Nephron (organoid): ENCODE data around the gene RPL27.
"Not testable (repeated sequence)": the region's sequence is repeated elsewhere in the genome, so short reads cannot be mapped to it uniquely, and the experiment has no call there.

Experiments used
- H3K27ac Mint-ChIP-seq, 3 experiments: 2 replicates each; pipeline ENCODE4 v1.8.0; 2020; ENCODE audit warnings: mixed read lengths in 3 of 3, mild to moderate bottlenecking in 2 of 3, moderate library complexity in 1 of 3
- H3K27me3 Mint-ChIP-seq: 2 replicates; pipeline ENCODE4 v1.8.0; 2021; ENCODE audit warnings: low read depth, mild to moderate bottlenecking, moderate library complexity, mixed read lengths
- H3K36me3 Mint-ChIP-seq: 2 replicates; pipeline ENCODE4 v1.8.0; 2020; ENCODE audit warnings: low read depth, mixed read lengths
- H3K4me1 Mint-ChIP-seq: 2 replicates; pipeline ENCODE4 v1.8.0; 2020; ENCODE audit warnings: mixed read lengths
- H3K4me3 Mint-ChIP-seq, 3 experiments: 2 replicates each; pipeline ENCODE4 v1.8.0; 2020; ENCODE audit warnings: mild to moderate bottlenecking in 3 of 3, mixed read lengths in 3 of 3, moderate library complexity in 2 of 3
- H3K9me3 Mint-ChIP-seq: 2 replicates; pipeline ENCODE4 v1.8.0; 2020; ENCODE audit warnings: mixed read lengths
- TF ChIP-seq, protein P1 (sequence below), 3 experiments: fragments of 200-600 bp; sonication (generic); IDR thresholded peaks; one replicate each; pipeline ENCODE4 v1.5.0; 2021; ENCODE audit warnings: antibody characterized with exemption in 3 of 3; ENCODE audit not compliant: unreplicated experiment in 3 of 3

RPL27 gene

DNA sequence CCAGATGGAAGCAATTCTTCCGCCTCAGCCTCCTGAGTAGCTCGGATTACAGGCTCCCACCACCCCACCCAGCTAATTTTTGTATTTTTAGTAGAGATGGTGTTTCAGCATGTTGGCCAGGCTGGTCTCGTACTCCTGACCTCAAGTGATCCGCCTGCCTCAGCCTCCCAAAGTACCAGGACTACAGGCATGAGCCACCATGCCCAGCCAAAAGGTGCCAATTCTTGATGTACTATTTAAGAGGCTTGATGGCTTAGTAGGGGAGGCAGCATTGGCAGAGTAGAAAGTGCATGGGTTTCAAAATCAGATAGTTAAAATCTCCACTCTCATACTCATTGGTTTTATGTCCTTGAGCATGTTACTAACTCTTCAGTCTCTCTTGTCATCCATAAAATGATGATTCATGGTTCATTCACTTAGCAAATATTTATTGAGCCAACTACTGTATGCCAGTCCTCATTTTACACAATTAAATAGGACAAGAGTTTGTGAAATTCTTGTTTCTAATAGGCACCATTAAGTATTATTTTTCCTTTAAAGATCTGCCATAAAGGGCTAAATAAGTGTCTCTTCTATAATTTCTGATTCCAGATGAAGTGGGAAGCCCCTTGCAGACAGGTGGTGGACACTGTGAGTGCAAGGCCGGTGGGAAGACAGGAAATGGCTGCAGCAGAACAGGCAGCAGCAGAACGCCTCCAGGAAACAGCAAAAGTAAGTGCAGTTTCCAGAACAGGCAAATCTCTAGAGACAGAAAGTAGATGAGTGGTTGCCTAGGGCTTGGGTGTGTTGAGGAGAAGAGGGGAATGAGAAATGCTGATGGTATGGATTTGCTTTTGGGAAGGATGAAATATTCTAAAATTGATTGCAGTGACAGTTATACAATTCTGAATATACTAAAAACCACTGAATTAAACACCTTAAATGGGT lies 8.2 kb upstream of the RPL27 start:
- no peak overlapping the region for H3K4me3 Mint-ChIP-seq
- TF ChIP-seq, protein P1, sequence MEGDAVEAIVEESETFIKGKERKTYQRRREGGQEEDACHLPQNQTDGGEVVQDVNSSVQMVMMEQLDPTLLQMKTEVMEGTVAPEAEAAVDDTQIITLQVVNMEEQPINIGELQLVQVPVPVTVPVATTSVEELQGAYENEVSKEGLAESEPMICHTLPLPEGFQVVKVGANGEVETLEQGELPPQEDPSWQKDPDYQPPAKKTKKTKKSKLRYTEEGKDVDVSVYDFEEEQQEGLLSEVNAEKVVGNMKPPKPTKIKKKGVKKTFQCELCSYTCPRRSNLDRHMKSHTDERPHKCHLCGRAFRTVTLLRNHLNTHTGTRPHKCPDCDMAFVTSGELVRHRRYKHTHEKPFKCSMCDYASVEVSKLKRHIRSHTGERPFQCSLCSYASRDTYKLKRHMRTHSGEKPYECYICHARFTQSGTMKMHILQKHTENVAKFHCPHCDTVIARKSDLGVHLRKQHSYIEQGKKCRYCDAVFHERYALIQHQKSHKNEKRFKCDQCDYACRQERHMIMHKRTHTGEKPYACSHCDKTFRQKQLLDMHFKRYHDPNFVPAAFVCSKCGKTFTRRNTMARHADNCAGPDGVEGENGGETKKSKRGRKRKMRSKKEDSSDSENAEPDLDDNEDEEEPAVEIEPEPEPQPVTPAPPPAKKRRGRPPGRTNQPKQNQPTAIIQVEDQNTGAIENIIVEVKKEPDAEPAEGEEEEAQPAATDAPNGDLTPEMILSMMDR (IDR thresholded peaks at IDR 0.05; ENCODE audit: unreplicated experiment in 3 of 3): no peak
- no peaks in the 10 kb centered on the region for H3K9me3 Mint-ChIP-seq
- H3K27ac Mint-ChIP-seq: no peak overlapping the region
- H3K36me3 Mint-ChIP-seq: peaks cover 62% of the 10 kb centered on the region
- no peaks in the 10 kb centered on the region for H3K27me3 Mint-ChIP-seq
- H3K4me1 Mint-ChIP-seq: no peaks in the 10 kb centered on the region

DNA sequence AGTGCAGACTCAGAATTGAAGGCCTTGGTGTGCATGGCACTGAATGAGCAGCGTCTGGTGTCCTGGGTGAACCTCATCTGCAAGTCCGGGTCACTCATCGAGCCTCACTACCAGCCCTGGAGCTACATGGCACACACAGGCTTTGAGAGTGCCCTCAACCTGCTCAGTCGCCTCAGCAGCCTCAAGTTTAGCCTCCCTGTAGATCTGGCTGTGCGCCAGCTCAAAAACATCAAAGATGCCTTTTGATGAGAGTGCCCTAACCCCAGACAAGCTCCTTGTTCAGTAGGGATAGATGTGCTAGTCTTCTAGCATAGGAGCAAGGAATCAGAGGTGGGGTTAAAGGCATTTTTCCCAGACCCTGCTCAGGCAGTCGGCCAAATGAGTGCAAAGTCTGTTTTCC lies 6.7 kb upstream of the RPL27 start:
- no peaks in the 10 kb centered on the region for H3K4me1 Mint-ChIP-seq
- H3K4me3 Mint-ChIP-seq: no peak overlapping the region
- H3K36me3 Mint-ChIP-seq: peaks cover 51% of the 10 kb centered on the region
- no peaks in the 10 kb centered on the region for H3K27me3 Mint-ChIP-seq
- no peaks in the 10 kb centered on the region for H3K9me3 Mint-ChIP-seq
- TF ChIP-seq, protein P1 (IDR thresholded peaks at IDR 0.05; ENCODE audit: unreplicated experiment in 3 of 3): no peak
- no peak overlapping the region for H3K27ac Mint-ChIP-seq

DNA sequence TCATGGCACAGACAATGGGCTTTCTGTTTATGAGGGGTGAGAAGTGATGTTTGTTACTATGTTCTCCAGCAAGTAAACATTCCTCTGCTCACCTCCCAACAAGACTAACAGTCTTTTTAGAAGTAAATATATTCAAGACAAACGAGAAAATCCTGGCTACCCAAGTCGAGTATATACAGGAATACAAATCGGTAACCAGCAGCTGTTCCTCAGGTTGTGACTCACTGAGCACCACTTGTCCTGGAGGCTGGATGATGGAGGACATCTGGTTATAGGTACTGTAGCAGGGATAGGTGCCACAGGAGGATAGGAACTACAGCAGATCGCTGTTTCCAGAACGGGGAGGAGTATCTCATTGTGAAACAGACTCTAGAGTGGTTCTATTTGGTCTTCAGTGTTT lies 5.3 kb upstream of the RPL27 start:
- peaks cover 3% of the 10 kb centered on the region for H3K4me1 Mint-ChIP-seq
- no peaks in the 10 kb centered on the region for H3K9me3 Mint-ChIP-seq
- H3K27ac Mint-ChIP-seq: no peak overlapping the region
- no peak overlapping the region for H3K4me3 Mint-ChIP-seq
- H3K27me3 Mint-ChIP-seq: no peaks in the 10 kb centered on the region
- H3K36me3 Mint-ChIP-seq: peaks cover 41% of the 10 kb centered on the region
- TF ChIP-seq, protein P1 (IDR thresholded peaks at IDR 0.05; ENCODE audit: unreplicated experiment in 3 of 3): no peak

DNA sequence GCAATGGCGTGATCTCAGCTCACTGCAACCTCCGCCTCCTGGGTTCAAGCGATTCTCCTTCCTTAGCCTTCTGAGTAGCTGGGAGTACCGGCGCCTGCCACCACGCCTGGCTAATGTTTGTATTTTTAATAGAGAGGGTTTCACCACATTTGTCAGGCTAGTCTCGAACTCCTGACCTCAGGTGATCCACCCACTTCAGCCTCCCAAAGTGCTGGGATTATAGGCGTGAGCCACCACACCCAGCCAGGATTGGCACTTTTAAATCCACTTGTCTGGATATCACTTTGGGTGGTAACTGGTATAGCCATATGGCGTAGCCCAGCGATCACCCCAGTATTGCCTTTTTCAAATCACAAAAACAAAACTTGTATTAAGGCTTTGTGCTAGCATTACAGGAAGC lies 4.3 kb upstream of the RPL27 start:
- H3K4me3 Mint-ChIP-seq, H3K27ac Mint-ChIP-seq, H3K27me3 Mint-ChIP-seq, H3K9me3 Mint-ChIP-seq, H3K4me1 Mint-ChIP-seq: not testable (repeated sequence)
- H3K36me3 Mint-ChIP-seq: peaks cover 31% of the 10 kb centered on the region

DNA sequence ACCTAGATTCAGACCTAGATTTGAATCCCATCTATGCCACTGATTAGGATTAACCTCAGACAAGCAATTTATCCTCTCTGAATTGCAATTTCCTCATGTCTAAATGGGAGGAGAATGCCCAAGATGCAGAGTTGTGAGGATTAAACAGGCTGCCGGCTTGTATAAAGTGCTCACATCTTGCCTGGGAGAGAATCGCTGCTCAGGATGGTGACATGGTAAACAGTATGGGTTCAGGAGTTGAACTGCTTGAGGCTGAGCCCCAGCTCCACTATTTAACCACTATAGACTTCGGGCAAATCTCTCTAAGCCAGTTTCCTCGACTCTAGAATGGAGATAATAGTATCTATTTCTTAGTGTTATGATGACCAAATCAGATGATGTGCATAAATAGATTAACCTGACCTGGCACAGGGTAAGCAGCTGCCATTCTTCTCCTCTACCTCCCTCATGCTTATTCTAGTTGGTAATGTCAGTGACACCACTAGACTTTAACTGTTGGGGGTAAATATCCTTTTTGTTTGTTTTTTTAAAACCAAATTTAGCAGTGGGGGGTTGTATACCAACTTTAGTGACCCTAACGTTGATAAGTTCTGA lies 732 bp upstream of the RPL27 start:
- Mint-ChIP-seq H3K27ac (peak overlapping the region; percentile 71 to 98 (median 84)), H3K4me1 (peaks cover 18% of the 10 kb centered on the region), H3K4me3 (peak overlapping the region; percentile 95 to 97 (median 97)), H3K9me3 (no peaks in the 10 kb centered on the region), H3K27me3 (no peaks in the 10 kb centered on the region), H3K36me3 (peaks cover 34% of the 10 kb centered on the region)
- TF ChIP-seq, protein P1 (IDR thresholded peaks at IDR 0.05; ENCODE audit: unreplicated experiment in 3 of 3): no peak

DNA sequence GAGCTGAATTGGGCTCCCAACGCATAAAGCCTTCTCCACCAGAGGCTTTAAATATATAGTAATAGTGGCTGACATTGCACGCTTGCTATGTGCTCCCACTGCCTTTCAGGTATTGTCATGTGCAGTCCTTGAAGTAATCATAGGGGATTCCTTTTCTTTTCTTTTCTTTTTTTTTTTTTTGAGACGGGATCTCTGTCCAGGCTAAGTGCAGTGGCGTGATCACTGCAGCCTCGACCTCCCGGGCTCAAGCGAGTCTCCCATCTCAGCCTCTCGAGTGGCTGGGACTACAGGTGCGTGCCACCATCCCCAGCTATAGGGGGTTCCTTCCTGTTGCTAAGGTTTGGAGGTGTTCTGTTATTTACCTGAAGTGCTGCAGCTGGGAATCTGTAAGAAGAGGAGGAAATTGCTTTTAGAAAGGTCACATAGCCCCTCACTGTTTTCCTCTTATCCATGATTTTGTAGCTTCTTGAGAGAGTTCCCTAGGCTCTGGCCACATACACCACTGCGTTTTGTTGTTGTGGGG lies 845 bp downstream of the RPL27 start:
- Mint-ChIP-seq H3K36me3 (peaks cover 41% of the 10 kb centered on the region), H3K27ac (peak overlapping the region; percentile 71 to 98 (median 84)), H3K4me3 (peak overlapping the region; percentile 95 to 97 (median 97)), H3K4me1 (peaks cover 18% of the 10 kb centered on the region), H3K9me3 (no peaks in the 10 kb centered on the region), H3K27me3 (no peaks in the 10 kb centered on the region)
- TF ChIP-seq, protein P1 (IDR thresholded peaks at IDR 0.05; ENCODE audit: unreplicated experiment in 3 of 3): no peak

DNA sequence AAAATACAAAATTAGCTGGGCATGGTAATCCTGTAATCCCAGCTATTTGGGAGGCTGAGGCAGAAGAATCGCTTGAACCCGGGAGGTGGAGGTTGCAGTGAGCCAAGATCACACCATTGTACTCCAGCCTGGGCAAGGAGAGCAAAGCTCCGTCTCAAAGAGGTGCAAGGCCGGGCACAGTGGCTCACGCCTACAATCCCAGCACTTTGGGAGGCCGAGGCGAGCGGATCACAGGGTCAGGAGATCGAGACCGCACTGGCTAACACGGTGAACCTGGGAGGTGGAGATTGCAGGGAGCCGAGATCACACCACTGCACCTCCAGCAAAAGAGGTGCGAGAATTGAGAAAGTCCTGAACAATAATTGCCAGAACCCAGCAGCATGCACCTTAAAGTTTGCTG lies 2.7 kb downstream of the RPL27 start:
- not testable (repeated sequence) for H3K27me3 Mint-ChIP-seq, H3K27ac Mint-ChIP-seq, H3K9me3 Mint-ChIP-seq, H3K4me3 Mint-ChIP-seq
- H3K36me3 Mint-ChIP-seq: peaks cover 46% of the 10 kb centered on the region
- H3K4me1 Mint-ChIP-seq: peaks cover 18% of the 10 kb centered on the region
